ENCODE data around the gene TEX264. TPM values are rescaled to one million over a fixed set of nuclear protein-coding genes. Genes with fewer than 3 reads are reported as not detected.

The TEX264 gene
- polyA plus RNA-seq, 1 donor (not counting 4 experiments of a cell fraction or from before 2014, with no cell fraction given) = 35.8 TPM

DNA sequence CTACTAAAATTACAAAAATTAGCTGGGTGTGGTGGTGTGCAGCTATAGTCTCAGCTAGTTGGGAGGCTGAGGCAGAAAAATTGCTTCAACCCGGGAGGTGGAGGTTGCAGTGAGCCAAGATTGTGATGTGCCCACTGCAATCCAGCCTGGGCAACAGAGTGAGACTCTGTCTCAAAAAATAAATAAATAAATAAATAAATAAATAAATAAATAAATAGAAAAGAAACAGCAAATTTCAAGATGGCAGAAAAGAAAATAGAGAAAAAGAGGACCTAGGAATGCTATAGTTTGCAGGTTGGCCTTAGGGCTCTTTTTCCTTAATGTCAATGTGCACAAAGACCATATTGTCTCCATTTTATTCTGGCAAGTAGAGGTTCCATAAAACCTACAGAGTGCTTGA is 79.8 kb downstream of the TEX264 start:
- Histone ChIP-seq H3K27ac (ENCODE audit: control insufficient read depth, insufficient read depth, low read length) (no peak overlapping the region), H3K79me2 (ENCODE audit: control insufficient read depth, insufficient read depth, low read length) (no peaks in the 10 kb centered on the region), H4K20me1 (ENCODE audit: control insufficient read depth, extremely low read depth, insufficient read depth, low read length) (no peaks in the 10 kb centered on the region), H3K4me1 (ENCODE audit: control insufficient read depth, extremely low read depth, insufficient read depth, low read length) (peaks cover 6% of the 10 kb centered on the region), H3K9ac (ENCODE audit: control insufficient read depth, extremely low read depth, insufficient read depth, low read length) (no peak overlapping the region), H3K4me3 (ENCODE audit: control insufficient read depth in 2 of 3, extremely low read depth in 1 of 3, insufficient read depth in 2 of 3, low read depth in 1 of 3, low read length in 3 of 3) (no peak overlapping the region), H2AFZ (ENCODE audit: control insufficient read depth, low read length) (no peak overlapping the region), H3K36me3 (ENCODE audit: control insufficient read depth in 2 of 2, extremely low read depth in 1 of 2, insufficient read depth in 2 of 2, low read length in 2 of 2) (no peaks in the 10 kb centered on the region), H3K9me1 (ENCODE audit: control insufficient read depth, extremely low read depth, insufficient read depth, low read length) (no peaks in the 10 kb centered on the region), H3K9me3 (ENCODE audit: control insufficient read depth, low read depth, low read length) (no peaks in the 10 kb centered on the region), H3K4me2 (ENCODE audit: control insufficient read depth, extremely low read depth, insufficient read depth, low read depth, low read length) (no peak overlapping the region), H3K27me3 (ENCODE audit: control insufficient read depth, extremely low read depth, insufficient read depth, low read length) (no peaks in the 10 kb centered on the region)
- TF ChIP-seq EZH2 (IDR thresholded peaks at IDR 0.05; ENCODE audit: low read length) = no peak
- no peak for TF ChIP-seq CTCF (optimal IDR thresholded peaks at IDR 0.05 in 1 of 3, IDR thresholded peaks at IDR 0.05 in 1 of 3, conservative IDR thresholded peaks at IDR 0.05 in 1 of 3; ENCODE audit: extremely low read depth in 1 of 3, insufficient read depth in 2 of 3, low read length in 3 of 3)
- dilution Hi-C loops (cut with MboI; ENCODE audit: extremely low pct_ligation_motif_present, low sequenced_read_pairs) = no loop called here
- FAIRE-seq (no peak), DNase-seq (ENCODE audit: low read depth, low spot score) (no peak)

- dilution Hi-C loops (cut with MboI; ENCODE audit: extremely low pct_ligation_motif_present, low sequenced_read_pairs) = no loop called here
- DNase-seq (ENCODE audit: low read depth, low spot score) (no peak), FAIRE-seq (no peak)
- no peak for TF ChIP-seq CTCF (optimal IDR thresholded peaks at IDR 0.05 in 1 of 3, IDR thresholded peaks at IDR 0.05 in 1 of 3, conservative IDR thresholded peaks at IDR 0.05 in 1 of 3; ENCODE audit: extremely low read depth in 1 of 3, insufficient read depth in 2 of 3, low read length in 3 of 3)
- no peak for TF ChIP-seq EZH2 (IDR thresholded peaks at IDR 0.05; ENCODE audit: low read length)
- H3K79me2 ChIP-seq (ENCODE audit: control insufficient read depth, insufficient read depth, low read length) = no peaks in the 10 kb centered on the region
- H3K9me3 ChIP-seq (ENCODE audit: control insufficient read depth, low read depth, low read length) = no peaks in the 10 kb centered on the region
- H3K36me3 ChIP-seq (ENCODE audit: control insufficient read depth in 2 of 2, extremely low read depth in 1 of 2, insufficient read depth in 2 of 2, low read length in 2 of 2) = no peaks in the 10 kb centered on the region
- peaks cover 6% of the 10 kb centered on the region for H3K4me1 ChIP-seq (ENCODE audit: control insufficient read depth, extremely low read depth, insufficient read depth, low read length)
- no peak overlapping the region for H3K9ac ChIP-seq (ENCODE audit: control insufficient read depth, extremely low read depth, insufficient read depth, low read length)
- H3K4me3 ChIP-seq (ENCODE audit: control insufficient read depth in 2 of 3, extremely low read depth in 1 of 3, insufficient read depth in 2 of 3, low read depth in 1 of 3, low read length in 3 of 3) = no peak overlapping the region
- H3K9me1 ChIP-seq (ENCODE audit: control insufficient read depth, extremely low read depth, insufficient read depth, low read length) = no peaks in the 10 kb centered on the region
- no peak overlapping the region for H3K27ac ChIP-seq (ENCODE audit: control insufficient read depth, insufficient read depth, low read length)
- no peaks in the 10 kb centered on the region for H4K20me1 ChIP-seq (ENCODE audit: control insufficient read depth, extremely low read depth, insufficient read depth, low read length)
- H2AFZ ChIP-seq (ENCODE audit: control insufficient read depth, low read length) = no peak overlapping the region
- no peaks in the 10 kb centered on the region for H3K27me3 ChIP-seq (ENCODE audit: control insufficient read depth, extremely low read depth, insufficient read depth, low read length)
- H3K4me2 ChIP-seq (ENCODE audit: control insufficient read depth, extremely low read depth, insufficient read depth, low read depth, low read length) = no peak overlapping the region
Measured at GRCh38 chr3:51751287-51751686, 80.2 kb downstream of the TEX264 start.

Small RNA genes within 50 kb of the gene (small RNA-seq; reads per million reads assigned to genes)
- 0.07 to 7.8 (median 4.7) reads per million in 3 experiments for gene RNA5SP132 (ENCODE audit: insufficient read length in 3 of 3, low read depth in 3 of 3, low replicate concordance in 1 of 3)

Other genes starting within 250 kb of the TEX264 start
- 9.0 to 11.4 TPM (median 10.2 TPM) in 3 replicates for gene DCAF1, start 171.2 kb upstream of the TEX264 start, polyA plus RNA-seq
- 3.5 to 6.7 TPM (median 4.2 TPM) in 3 replicates for gene RAD54L2, start 132.5 kb upstream of the TEX264 start, polyA plus RNA-seq
- gene GRM2, start 35.8 kb downstream of the TEX264 start, polyA plus RNA-seq = 0.03 to 0.07 TPM (median 0.04 TPM) in 3 replicates
- not detected in 3 replicates for gene IQCF6, start 108.0 kb downstream of the TEX264 start, polyA plus RNA-seq
- not detected in 3 replicates for gene IQCF2, start 190.4 kb downstream of the TEX264 start, polyA plus RNA-seq
- not detected in 3 replicates for gene IQCF5, start 204.3 kb downstream of the TEX264 start, polyA plus RNA-seq
- gene IQCF1, start 232.1 kb downstream of the TEX264 start, polyA plus RNA-seq = 0.12 TPM in 1 of 3 replicates, not detected in the others

Measured in keratinocyte (primary cell).